CD14-positive monocyte (primary cell): Measurements from ENCODE around the gene PPP2R3A. TPM values are rescaled to one million over a fixed set of nuclear protein-coding genes. Genes with fewer than 3 reads are reported as not detected.

ENCODE experiments used
- DNase-seq, 3 donors: peaks; one replicate each; pipeline ENCODE4 v3.0.0-alpha.2; 2011 to 2022
- H2AFZ ChIP-seq: 2 replicates; pipeline ENCODE4 v1.6.0; 2012; ENCODE audit warnings: mild to moderate bottlenecking, low read depth, low read length, inconsistent platforms; ENCODE audit not compliant: insufficient read depth, poor library complexity, severe bottlenecking
- H3K27ac ChIP-seq, 2 donors: 1 replicate in 1 of 2; 2 replicates in 1 of 2; pipeline ENCODE4 v1.5.1; 2012 to 2013; ENCODE audit warnings: low read length in 2 of 2, control low read depth in 1 of 2, inconsistent platforms in 1 of 2, low read depth in 1 of 2, mild to moderate bottlenecking in 1 of 2
- H3K27me3 ChIP-seq, 2 donors: one replicate each; pipeline versions ENCODE4 v1.6.0 to v1.6.1; 2011 to 2013; ENCODE audit warnings: low read length in 2 of 2; ENCODE audit not compliant: control insufficient read depth in 2 of 2, insufficient read depth in 2 of 2
- H3K36me3 ChIP-seq, 2 donors: replicated peaks in 1 of 2; 1 replicate in 1 of 2; 2 replicates in 1 of 2; pipeline versions ENCODE4 v1.5.1 to v1.6.1; 2012 to 2013; ENCODE audit warnings: low read length in 2 of 2, control low read depth in 1 of 2, inconsistent platforms in 1 of 2, mild to moderate bottlenecking in 1 of 2; ENCODE audit not compliant: insufficient read depth in 2 of 2, control insufficient read depth in 1 of 2
- H3K4me1 ChIP-seq, 2 donors: 1 replicate in 1 of 2; 2 replicates in 1 of 2; pipeline versions ENCODE4 v1.5.1 to v1.6.1; 2012 to 2013; ENCODE audit warnings: low read length in 2 of 2, control low read depth in 1 of 2, inconsistent platforms in 1 of 2, mild to moderate bottlenecking in 1 of 2, moderate library complexity in 1 of 2; ENCODE audit not compliant: insufficient read depth in 2 of 2, control insufficient read depth in 1 of 2
- H3K4me2 ChIP-seq: replicated peaks from 2 replicates; pipeline ENCODE3; 2012; ENCODE audit warnings: low read length, moderate library complexity, mild to moderate bottlenecking; ENCODE audit not compliant: poor library complexity, severe bottlenecking; ENCODE audit errors: extremely low read depth
- H3K4me3 ChIP-seq, 3 experiments: fragments of 200-600 bp in 1 of 3; sonication (generic) in 1 of 3; replicated peaks in 1 of 3; 1 replicate in 2 of 3; 2 replicates in 1 of 3; pipeline ENCODE4 v1.5.1; 2011 to 2013; ENCODE audit warnings: low read length in 3 of 3, mild to moderate bottlenecking in 3 of 3, control low read depth in 2 of 3, low read depth in 2 of 3, inconsistent platforms in 1 of 3, moderate library complexity in 1 of 3
- H3K79me2 ChIP-seq: 2 replicates; pipeline ENCODE4 v1.6.0; 2012; ENCODE audit warnings: mild to moderate bottlenecking, control low read depth, inconsistent platforms, low read length, moderate library complexity; ENCODE audit not compliant: insufficient read depth
- H3K9ac ChIP-seq: 2 replicates; pipeline ENCODE4 v1.6.0; 2017; ENCODE audit warnings: low read length, mild to moderate bottlenecking; ENCODE audit not compliant: insufficient read depth, poor library complexity, severe bottlenecking
- H3K9me3 ChIP-seq, 2 donors: replicated peaks in 1 of 2; 1 replicate in 1 of 2; 2 replicates in 1 of 2; pipeline versions ENCODE4 v1.5.1 to v1.6.1; 2012 to 2013; ENCODE audit warnings: low read length in 2 of 2, control low read depth in 1 of 2; ENCODE audit not compliant: control insufficient read depth in 1 of 2, insufficient read depth in 1 of 2
- H4K20me1 ChIP-seq: 2 replicates; pipeline ENCODE4 v1.6.0; 2012; ENCODE audit warnings: mild to moderate bottlenecking, low read length, control low read depth, moderate library complexity; ENCODE audit not compliant: insufficient read depth
- H3K27ac Mint-ChIP-seq, 7 donors: one replicate each; pipeline ENCODE4 v1.8.0; 2020; ENCODE audit warnings: mild to moderate bottlenecking in 7 of 7, mixed read lengths in 7 of 7, moderate library complexity in 6 of 7, inconsistent platforms in 2 of 7
- H3K27me3 Mint-ChIP-seq, 3 donors: one replicate each; pipeline ENCODE4 v1.8.0; 2021 to 2022; ENCODE audit warnings: low read depth in 3 of 3, mild to moderate bottlenecking in 3 of 3, mixed read lengths in 3 of 3, moderate library complexity in 3 of 3, inconsistent platforms in 1 of 3
- H3K36me3 Mint-ChIP-seq, 2 donors: one replicate each; pipeline ENCODE4 v1.8.0; 2020; ENCODE audit warnings: mixed read lengths in 2 of 2, inconsistent platforms in 1 of 2, mild to moderate bottlenecking in 1 of 2
- H3K4me1 Mint-ChIP-seq: one replicate; pipeline ENCODE4 v1.8.0; 2020; ENCODE audit warnings: mild to moderate bottlenecking, mixed read lengths
- H3K4me3 Mint-ChIP-seq, 2 donors: one replicate each; pipeline ENCODE4 v1.8.0; 2020; ENCODE audit warnings: mild to moderate bottlenecking in 2 of 2, mixed read lengths in 2 of 2, moderate library complexity in 1 of 2
- H3K9me3 Mint-ChIP-seq, 7 donors: one replicate each; pipeline ENCODE4 v1.8.0; 2020 to 2022; ENCODE audit warnings: mixed read lengths in 7 of 7, mild to moderate bottlenecking in 6 of 7, moderate library complexity in 6 of 7, inconsistent platforms in 2 of 7
- CTCF ChIP-seq: fragments of 200-600 bp; IDR thresholded peaks from one replicate; pipeline ENCODE4 v1.8.0; 2022; ENCODE audit warnings: antibody characterized with exemption, mild to moderate bottlenecking
- WGBS: methylation state at CpG from one replicate; pipeline ENCODE4 v1.1.5; 2013; ENCODE audit warnings: missing lambda C conversion rate; ENCODE audit not compliant: insufficient coverage; 5-methylcytosine and 5-hydroxymethylcytosine counted together
- intact Hi-C, 2 donors: fragments of 100-400 bp; cut with micrococcal nuclease; formaldehyde crosslinking; loops; one replicate each; pipeline versions ENCODE4 v1.15.0 to v1.15.1; 2023
- polyA plus RNA-seq, 3 donors: library from polyadenylated mRNA; depleted of rRNA in 1 of 3; unstranded in 2 of 3; stranded (reverse) in 1 of 3; fragments of 300-500 nt in 2 of 3; fragments of >200 nt in 1 of 3; fragmentation: Illumina TruSeq in 2 of 3; gene quantifications; 1 replicate in 2 of 3; 2 replicates in 1 of 3; pipeline ENCODE4 v1.2.3, GENCODE V29; 2012 to 2021

PPP2R3A gene
- polyA plus RNA-seq, 3 donors: 0.09 to 0.15 (median 0.10) TPM

- no peaks in the 10 kb centered on the region for H3K36me3 Mint-ChIP-seq
- peaks cover 1% of the 10 kb centered on the region for H3K4me1 Mint-ChIP-seq
- no peak overlapping the region for H3K27ac Mint-ChIP-seq
- no peaks in the 10 kb centered on the region for H3K4me1 ChIP-seq
- no peaks in the 10 kb centered on the region for H3K27me3 ChIP-seq
- no peaks in the 10 kb centered on the region for H3K79me2 ChIP-seq
- no peaks in the 10 kb centered on the region for H3K36me3 ChIP-seq
- DNase-seq: no peak
- intact Hi-C loops: no loop called here
- H3K4me3 Mint-ChIP-seq: no peak overlapping the region
- no peak overlapping the region for H3K4me3 ChIP-seq
- no peaks in the 10 kb centered on the region for H3K9me3 ChIP-seq
- H2AFZ ChIP-seq: no peak overlapping the region
- no peak overlapping the region for H3K4me2 ChIP-seq
- no peak for TF ChIP-seq CTCF
- H3K27ac ChIP-seq: no peak overlapping the region
- H3K27me3 Mint-ChIP-seq: peaks cover 0 to 1% (median 0%) of the 10 kb centered on the region in 3 donors
- H3K9ac ChIP-seq: no peak overlapping the region
- H3K9me3 Mint-ChIP-seq: peaks cover 0 to under 1% (median 0%) of the 10 kb centered on the region in 7 donors
- no peaks in the 10 kb centered on the region for H4K20me1 ChIP-seq
Observed at GRCh38 chr3:135975053-135975452, 9.5 kb downstream of the PPP2R3A start.

GRCh38 chr3:135975536-135975935, 10.0 kb downstream of the PPP2R3A start:
- Histone ChIP-seq H3K27me3 (no peaks in the 10 kb centered on the region), H3K4me1 (no peaks in the 10 kb centered on the region), H4K20me1 (no peaks in the 10 kb centered on the region), H3K36me3 (no peaks in the 10 kb centered on the region), H3K9me3 (no peaks in the 10 kb centered on the region), H3K27ac (no peak overlapping the region), H3K79me2 (no peaks in the 10 kb centered on the region), H3K9ac (no peak overlapping the region), H3K4me2 (no peak overlapping the region), H3K4me3 (no peak overlapping the region), H2AFZ (no peak overlapping the region)
- no peak for TF ChIP-seq CTCF
- Mint-ChIP-seq H3K36me3 (no peaks in the 10 kb centered on the region), H3K27ac (no peak overlapping the region), H3K27me3 (peaks cover 0 to 1% (median 0%) of the 10 kb centered on the region in 3 donors), H3K9me3 (no peaks in the 10 kb centered on the region), H3K4me1 (no peaks in the 10 kb centered on the region), H3K4me3 (no peak overlapping the region)
- no peak for DNase-seq
- intact Hi-C loops: no loop called here
- no CpG with 5 or more reads among the region's 2 CpGs for WGBS
